Spleen (tissue), 7 donors: ENCODE measurements around the gene KIF26B.

ENCODE experiments used
- CTCF ChIP-seq, 11 experiments: fragments of 200-600 bp in 7 of 11; fragments of 450-650 bp in 4 of 11; sonication (generic) in 4 of 11; IDR thresholded peaks in 8 of 11; conservative IDR thresholded peaks in 3 of 11; 1 replicate in 7 of 11; 2 replicates in 4 of 11; pipeline versions ENCODE4 v1.4.0 to v1.8.0; 2016 to 2021; ENCODE audit warnings: antibody characterized with exemption in 11 of 11, inconsistent platforms in 4 of 11, mild to moderate bottlenecking in 1 of 11
- POLR2A ChIP-seq, 3 donors: fragments of 450-650 bp; IDR thresholded peaks; one replicate each; pipeline ENCODE4 v1.5.1; 2017; ENCODE audit warnings: antibody characterized with exemption in 3 of 3, mild to moderate bottlenecking in 1 of 3
- donor health status: DM: no; HTN: no; CAD: no; lungs with moderate emphysema.
- donor health status: DM: no; HTN: no; CAD: no.
- donor health status: DM: no; HTN: no; CAD: no.

GRCh38 chr1:245704341-245704740 is 549.6 kb downstream of the KIF26B start:
- TF ChIP-seq CTCF (IDR thresholded peaks at IDR 0.05 in 8 of 11, conservative IDR thresholded peaks at IDR 0.05 in 3 of 11) (no peak), POLR2A (IDR thresholded peaks at IDR 0.05) (no peak)
